GM18519 (cell line): ENCODE data around the gene RNF217.
"Not testable (repeated sequence)": the region's sequence is repeated elsewhere in the genome, so short reads cannot be mapped to it uniquely, and the experiment has no call there.

Experiments
- ATAC-seq: cut with Tn5 transposase; IDR thresholded peaks from one replicate; pipeline ENCODE4 v1.9.1; 2021; ENCODE audit warnings: mild to moderate bottlenecking, moderate library complexity; ENCODE audit not compliant: unreplicated experiment, low FRiP score

RNF217 gene

GRCh38 chr6:125048274-125048673 lies 86.0 kb downstream of the RNF217 start:
- no peak for ATAC-seq

- no peak for ATAC-seq
These were observed 88.6 kb downstream of the RNF217 start for GRCh38 chr6:125050663-125051318.

GRCh38 chr6:125053809-125054208 lies 91.6 kb downstream of the RNF217 start:
- no peak for ATAC-seq

- ATAC-seq, result no peak
These were observed 92.1 kb downstream of the RNF217 start for GRCh38 chr6:125054331-125054730.

- no peak for ATAC-seq
These were observed 95.4 kb downstream of the RNF217 start for GRCh38 chr6:125057392-125058246.

GRCh38 chr6:125058546-125058945 lies 96.3 kb downstream of the RNF217 start:
- ATAC-seq, result no peak

- ATAC-seq, result no peak
These were observed 101.1 kb downstream of the RNF217 start for GRCh38 chr6:125063307-125063706.

- ATAC-seq, result no peak
These were observed 103.9 kb downstream of the RNF217 start for GRCh38 chr6:125066140-125066539.

- ATAC-seq, result no peak
These were observed 104.7 kb downstream of the RNF217 start for GRCh38 chr6:125066964-125067363.

GRCh38 chr6:125067552-125067951 lies 105.3 kb downstream of the RNF217 start:
- no peak for ATAC-seq

GRCh38 chr6:125073071-125073470 lies 110.8 kb downstream of the RNF217 start:
- no peak for ATAC-seq

GRCh38 chr6:125074120-125074519 lies 111.9 kb downstream of the RNF217 start:
- no peak for ATAC-seq

- ATAC-seq, result not testable (repeated sequence)
These were observed 112.8 kb downstream of the RNF217 start for GRCh38 chr6:125075073-125075472.

GRCh38 chr6:125075741-125076481 lies 113.7 kb downstream of the RNF217 start:
- ATAC-seq, result no peak

- ATAC-seq, result no peak
These were observed 114.2 kb downstream of the RNF217 start for GRCh38 chr6:125076482-125076742.

- ATAC-seq, result no peak
These were observed 115.2 kb downstream of the RNF217 start for GRCh38 chr6:125077453-125077852.

GRCh38 chr6:125078602-125079321 lies 116.5 kb downstream of the RNF217 start:
- no peak for ATAC-seq

GRCh38 chr6:125082908-125083683 lies 120.9 kb downstream of the RNF217 start:
- ATAC-seq, result no peak

- ATAC-seq, result no peak
These were observed 121.4 kb downstream of the RNF217 start for GRCh38 chr6:125083684-125083990.

- no peak for ATAC-seq
These were observed 124.5 kb downstream of the RNF217 start for GRCh38 chr6:125086716-125087115.
